HG03025 (cell line): ENCODE data around the gene SLC45A2.
"Not testable (repeated sequence)": the region's sequence is repeated elsewhere in the genome, so short reads cannot be mapped to it uniquely, and the experiment has no call there.

ENCODE experiments used
- ATAC-seq: cut with Tn5 transposase; IDR thresholded peaks from one replicate; pipeline ENCODE4 v1.9.1; 2021; ENCODE audit warnings: mild to moderate bottlenecking, moderate library complexity; ENCODE audit not compliant: unreplicated experiment, low FRiP score

The SLC45A2 gene

DNA sequence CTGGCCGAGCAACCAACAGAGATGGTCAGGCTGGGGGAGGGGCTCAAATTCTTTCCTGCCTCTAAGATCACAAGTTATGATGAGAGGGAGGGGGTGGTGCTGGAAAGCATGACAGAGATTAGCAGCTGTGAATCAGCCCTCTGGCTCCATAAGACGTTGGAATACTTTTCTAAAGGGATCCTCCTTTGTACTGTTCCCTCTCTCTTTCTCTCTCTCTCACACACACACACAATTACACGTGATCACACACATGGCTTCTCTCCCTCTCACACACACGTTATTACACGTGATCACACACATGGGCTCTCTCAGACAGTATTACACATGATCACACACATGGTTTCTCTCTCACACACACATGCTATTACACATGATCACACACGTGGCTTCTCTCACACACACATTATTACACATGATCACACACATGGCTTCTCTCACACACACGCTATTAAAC, at the start of gene SLC45A2:
Gene SLC45A2, minus strand, starts transcription at position 23 of the 454 bp plus-strand sequence. CDS start 110 bp downstream, outside the sequence.
- ATAC-seq, result no peak

GRCh38 chr5:34031966-34032365, 47.5 kb upstream of the SLC45A2 start:
- no peak for ATAC-seq

- no peak for ATAC-seq
Observed at GRCh38 chr5:34031117-34031516, 46.6 kb upstream of the SLC45A2 start.

DNA sequence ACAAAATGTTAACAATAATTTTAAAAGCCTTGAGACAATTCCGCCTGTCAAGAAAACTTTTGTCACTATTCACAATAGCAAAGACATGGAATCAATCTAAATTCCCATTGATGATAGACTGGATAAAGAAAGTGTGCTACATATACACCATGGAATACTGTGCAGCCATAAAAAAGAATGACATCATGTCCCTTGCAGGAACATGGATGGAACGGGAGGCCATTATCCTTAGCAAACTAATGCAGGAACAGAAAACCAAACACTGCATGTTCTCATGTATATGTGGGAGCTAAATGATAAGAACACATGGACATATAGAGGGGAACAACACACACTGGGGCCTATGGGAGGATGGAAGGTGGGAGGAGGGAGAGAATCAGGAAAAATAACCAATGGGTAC, 46.1 kb upstream of the SLC45A2 start:
- not testable (repeated sequence) for ATAC-seq

- ATAC-seq, result no peak
Observed at GRCh38 chr5:34030048-34030447, 45.6 kb upstream of the SLC45A2 start.

DNA sequence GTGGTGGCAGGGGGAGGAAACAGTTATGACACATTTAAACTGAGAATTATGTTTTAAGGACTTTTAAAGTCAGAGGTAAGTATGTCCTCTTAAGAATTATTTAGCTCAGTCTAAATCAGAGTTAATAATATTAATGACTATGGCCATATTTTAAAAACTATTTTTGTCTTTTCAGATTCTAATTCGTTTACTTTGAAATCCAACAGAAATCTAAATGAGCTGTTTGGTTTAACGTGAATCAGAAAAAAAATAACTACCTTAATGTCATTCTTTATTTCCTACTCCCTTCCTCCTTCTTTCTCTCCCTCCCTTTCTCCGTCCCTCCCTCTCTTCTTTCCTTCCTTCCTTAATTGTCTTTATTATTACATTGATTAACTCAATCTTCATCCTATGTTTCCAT, 43.9 kb upstream of the SLC45A2 start:
- ATAC-seq, result no peak

DNA sequence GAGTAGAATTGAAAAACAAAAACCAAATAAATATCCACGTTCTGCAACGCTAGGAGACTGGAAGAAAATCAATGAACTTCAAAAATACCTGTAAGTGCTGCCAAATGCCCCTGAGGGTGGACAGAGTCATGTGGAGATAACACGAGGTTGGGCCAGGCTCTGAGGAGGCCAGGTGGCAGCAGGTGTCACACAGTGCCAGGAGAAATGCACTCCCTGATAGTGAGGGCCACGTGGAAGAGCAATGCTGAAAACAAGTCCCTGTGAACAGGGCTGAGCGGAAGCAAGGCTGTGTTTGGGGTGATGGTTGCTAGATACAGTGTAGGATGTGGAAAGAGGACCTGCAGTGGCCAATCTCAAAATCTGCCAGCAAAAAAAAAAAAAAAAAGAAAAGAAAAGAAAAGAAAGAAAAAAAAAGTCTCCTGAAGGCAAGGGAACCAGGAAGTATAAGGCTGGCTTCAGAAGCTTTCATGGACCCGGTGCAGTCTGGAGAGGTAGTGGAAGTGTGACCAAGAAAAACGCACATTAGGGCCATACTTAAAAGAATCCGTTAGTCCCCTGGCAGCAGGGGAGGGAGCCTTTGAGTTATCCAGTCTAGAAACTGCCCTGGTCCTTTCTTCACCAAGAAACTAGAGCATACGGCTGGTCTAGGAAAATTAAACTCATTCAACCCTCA, 41.7 kb upstream of the SLC45A2 start:
- no peak for ATAC-seq

DNA sequence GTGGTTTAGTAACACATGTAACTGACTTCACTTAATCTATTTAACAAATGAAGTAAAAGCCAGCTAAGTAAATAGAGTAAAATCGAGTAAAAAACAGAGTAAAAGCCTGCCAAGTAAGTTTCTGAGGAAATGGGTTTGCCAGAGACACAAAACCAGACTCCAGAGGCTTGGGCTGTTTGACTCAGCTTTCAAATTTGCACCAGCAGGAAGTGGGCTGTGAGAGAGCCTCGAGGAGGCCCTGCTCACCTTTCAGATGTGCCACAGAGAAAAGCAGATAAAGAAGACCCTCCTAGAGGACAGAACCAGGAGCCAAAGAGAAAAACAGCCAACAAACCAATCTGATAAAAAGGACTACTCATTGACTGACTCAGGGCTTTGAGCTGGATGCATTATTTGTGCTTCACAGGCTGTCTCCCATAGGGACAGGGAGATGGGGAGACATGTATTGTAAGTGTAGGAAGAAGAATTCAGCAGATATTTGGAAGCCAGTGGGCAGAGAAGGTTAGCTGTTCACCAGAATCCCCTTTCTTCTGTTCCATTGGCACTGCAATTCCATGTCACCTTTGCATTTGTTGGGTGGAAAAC, 37.7 kb upstream of the SLC45A2 start:
- ATAC-seq, result peak; percentile 89

GRCh38 chr5:34021334-34021733, 36.8 kb upstream of the SLC45A2 start:
- ATAC-seq, result no peak

- no peak for ATAC-seq
Observed at GRCh38 chr5:34020726-34021125, 36.2 kb upstream of the SLC45A2 start.

DNA sequence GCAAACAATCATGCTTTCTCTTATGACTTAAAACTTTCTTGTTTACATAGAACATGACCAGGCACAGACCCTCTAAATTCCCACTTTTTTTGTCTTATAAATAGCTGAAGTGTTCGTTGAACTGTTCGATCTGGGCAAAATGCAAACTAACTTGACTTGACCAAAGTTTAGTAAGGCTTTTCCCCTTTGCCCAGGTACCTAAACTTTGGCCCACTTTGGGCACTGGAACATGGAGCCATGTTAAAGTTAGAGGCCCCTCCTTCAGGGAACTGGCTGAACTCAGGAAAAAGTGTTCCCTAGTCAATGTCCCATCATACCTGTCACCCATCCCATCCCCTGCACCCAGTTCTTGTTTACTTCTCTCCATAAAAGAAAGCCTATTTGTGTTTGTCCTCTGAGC, 32.8 kb upstream of the SLC45A2 start:
- ATAC-seq, result no peak

GRCh38 chr5:34016750-34017149, 32.3 kb upstream of the SLC45A2 start:
- no peak for ATAC-seq

GRCh38 chr5:34016222-34016621, 31.7 kb upstream of the SLC45A2 start:
- ATAC-seq, result no peak

- no peak for ATAC-seq
Observed at GRCh38 chr5:34015120-34015822, 30.8 kb upstream of the SLC45A2 start.

- no peak for ATAC-seq
Observed at GRCh38 chr5:34014626-34015025, 30.1 kb upstream of the SLC45A2 start.

DNA sequence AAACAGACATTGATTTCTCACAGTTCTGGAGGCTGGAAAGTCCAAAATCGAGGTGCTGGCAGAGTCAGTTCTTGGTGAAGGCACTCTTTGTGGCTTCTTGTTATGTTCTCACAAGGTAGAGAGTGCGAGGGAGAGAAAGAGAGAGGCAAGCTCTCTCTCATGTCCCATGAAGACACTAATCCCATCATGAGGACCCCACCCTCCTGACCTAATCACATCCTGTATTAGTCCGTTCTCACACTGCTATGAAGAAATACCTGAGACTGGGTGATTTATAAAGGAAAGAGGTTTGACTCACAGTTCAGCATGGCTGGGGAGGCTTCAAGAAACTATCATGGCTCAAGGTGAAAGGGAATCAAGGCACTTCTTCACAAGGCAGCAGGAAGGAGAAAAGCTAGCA, 29.1 kb upstream of the SLC45A2 start:
- ATAC-seq, result no peak

DNA sequence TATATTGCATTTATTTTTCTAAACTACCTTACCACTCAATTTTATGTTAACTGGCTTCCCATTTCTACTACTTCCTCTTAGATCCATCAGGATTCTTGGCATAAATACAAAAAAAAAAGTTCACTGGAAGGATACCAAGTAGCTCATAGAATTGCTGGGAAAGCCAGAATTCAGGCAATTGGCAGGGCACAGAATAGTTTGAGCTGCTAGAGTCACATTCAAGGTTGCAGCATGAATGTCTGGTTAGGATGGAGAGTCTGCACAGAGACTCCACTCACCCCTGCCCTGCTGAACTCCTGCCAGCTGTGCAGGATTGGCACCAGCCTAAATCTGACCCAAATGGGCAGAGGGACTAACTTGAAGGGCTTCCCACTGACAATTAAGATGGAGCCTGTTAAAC, 28.3 kb upstream of the SLC45A2 start:
- ATAC-seq, result no peak

- ATAC-seq, result no peak
Observed at GRCh38 chr5:34011536-34011935, 27.0 kb upstream of the SLC45A2 start.

GRCh38 chr5:34010146-34010545, 25.7 kb upstream of the SLC45A2 start:
- not testable (repeated sequence) for ATAC-seq

- no peak for ATAC-seq
Observed at GRCh38 chr5:34009610-34010009, 25.1 kb upstream of the SLC45A2 start.

DNA sequence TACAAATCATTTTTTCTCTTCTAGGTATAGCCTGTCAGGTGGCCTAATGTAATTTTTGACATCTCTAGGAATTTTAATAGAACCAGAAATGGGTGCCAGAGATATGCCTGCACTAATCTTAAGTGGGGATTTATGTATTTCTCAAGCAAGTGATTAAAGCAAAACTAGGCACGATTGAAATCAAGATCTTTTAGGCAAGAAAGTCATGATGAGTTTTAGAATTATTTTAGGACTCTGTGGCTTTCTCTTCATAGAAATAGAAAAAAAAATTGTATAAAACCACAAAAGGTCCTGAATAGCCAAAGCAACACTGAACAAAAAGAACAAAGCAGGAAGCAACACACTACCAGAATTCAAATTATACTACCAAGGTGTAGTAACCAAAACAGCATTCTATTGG, 24.3 kb upstream of the SLC45A2 start:
- no peak for ATAC-seq
